ENCODE results near the gene ZNF426. TPM values are rescaled to one million over a fixed set of nuclear protein-coding genes. Genes with fewer than 3 reads are reported as not detected.

ZNF426 gene
- polyA plus RNA-seq, 5 donors, result 12.8 to 27.7 (median 22.3) TPM

GRCh38 chr19:9507285-9507684 is 31.2 kb downstream of the ZNF426 start:
- no peak for DNase-seq

DNA sequence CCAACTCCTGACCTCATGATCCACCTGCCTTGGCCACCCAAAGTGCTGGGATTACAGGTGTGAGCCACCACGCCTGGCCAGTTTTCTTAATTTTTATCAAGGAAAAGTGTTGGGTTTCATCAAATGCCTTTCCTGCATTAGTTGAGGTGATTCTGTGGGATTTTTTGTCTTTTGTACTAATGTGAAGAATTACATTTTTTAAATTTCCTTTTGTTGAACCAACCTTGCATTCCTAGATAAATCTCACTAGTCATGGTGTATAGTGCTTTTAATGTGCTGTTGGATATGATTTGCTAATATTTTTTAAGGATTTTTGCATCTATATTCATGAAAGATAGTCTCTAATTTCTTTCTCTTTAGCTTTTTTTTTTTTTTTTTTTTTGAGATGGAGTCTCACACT is 37.6 kb downstream of the ZNF426 start:
- no peak for DNase-seq

DNA sequence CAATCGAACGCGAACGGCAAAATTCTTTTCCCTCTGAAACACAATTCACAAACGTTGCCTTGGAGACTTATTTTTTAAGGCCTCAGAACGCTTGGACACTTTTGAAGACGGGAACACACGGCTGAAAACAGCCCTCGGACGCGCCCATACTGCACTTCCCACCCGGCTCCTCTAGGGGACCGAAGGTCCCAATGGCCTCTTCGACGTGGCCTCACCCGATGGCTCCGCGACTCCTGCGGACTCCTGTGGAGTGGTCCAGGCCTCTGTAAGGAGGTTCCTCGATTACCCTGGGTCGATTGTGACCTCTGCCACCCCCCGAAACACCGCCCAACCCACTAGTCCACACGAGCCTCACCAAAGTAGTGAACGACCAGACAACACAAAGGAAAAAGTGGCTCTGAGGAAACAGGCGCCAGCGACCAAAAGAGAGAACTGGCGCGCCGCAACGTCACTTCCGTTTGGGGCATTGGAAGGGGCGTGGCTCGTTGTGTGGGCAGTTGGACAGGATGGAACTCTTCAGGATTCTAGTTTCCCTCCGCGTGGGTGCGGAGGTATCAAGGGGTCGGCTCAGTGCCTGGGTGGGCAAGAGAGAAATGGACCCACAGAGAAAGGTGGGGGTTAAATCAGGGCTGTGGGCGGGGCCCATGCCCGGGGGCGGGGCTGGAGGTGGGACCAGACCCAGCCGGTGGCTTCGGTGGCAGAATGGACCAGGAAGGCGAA is 40.1 kb downstream of the ZNF426 start, which contains the start of gene ZNF560:
Gene ZNF560 (minus strand): TSS at position 434 of the 720 bp plus-strand sequence. CDS start 23,303 bp downstream, outside the sequence.
- DNase-seq, result no peak

GRCh38 chr19:9494096-9494495 is 44.3 kb downstream of the ZNF426 start:
- no peak for DNase-seq

DNA sequence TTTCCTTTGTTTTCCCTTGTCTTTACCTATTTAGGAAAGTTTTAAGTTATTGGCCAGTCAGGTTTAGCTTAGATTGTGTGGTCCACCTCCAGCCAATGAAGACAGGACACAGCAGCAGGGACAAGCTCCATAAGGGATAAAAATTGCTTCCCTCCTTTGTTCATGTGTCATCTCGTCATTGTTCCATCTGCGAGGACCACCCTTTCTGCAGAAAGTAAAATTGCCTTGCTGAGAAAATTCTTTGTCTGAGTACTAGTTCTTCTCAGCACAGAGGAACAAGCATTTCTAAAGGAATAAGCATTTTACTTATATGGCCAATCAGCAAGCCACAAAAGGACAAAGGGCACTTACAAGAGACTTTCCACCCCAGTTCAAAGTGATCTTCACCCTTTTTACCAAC is 51.4 kb downstream of the ZNF426 start:
- no peak for DNase-seq

DNA sequence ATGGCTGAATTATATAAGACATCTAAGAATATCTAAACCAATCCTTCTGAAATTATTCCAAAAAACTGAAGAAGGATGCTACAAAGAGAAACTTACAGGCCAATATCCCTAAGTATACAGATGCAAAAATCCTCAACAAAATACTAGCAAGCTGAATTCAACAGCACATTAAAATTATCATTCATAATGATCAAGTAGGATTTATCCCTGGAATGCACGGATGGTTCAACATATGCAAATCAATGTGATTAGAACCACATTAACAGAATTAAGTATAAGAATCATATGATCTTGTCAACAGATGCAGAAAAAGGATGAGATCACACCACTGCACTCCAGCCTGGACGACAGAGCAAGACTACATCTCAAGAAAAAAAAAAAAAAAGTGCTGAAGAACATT is 53.3 kb downstream of the ZNF426 start:
- no peak for DNase-seq

DNA sequence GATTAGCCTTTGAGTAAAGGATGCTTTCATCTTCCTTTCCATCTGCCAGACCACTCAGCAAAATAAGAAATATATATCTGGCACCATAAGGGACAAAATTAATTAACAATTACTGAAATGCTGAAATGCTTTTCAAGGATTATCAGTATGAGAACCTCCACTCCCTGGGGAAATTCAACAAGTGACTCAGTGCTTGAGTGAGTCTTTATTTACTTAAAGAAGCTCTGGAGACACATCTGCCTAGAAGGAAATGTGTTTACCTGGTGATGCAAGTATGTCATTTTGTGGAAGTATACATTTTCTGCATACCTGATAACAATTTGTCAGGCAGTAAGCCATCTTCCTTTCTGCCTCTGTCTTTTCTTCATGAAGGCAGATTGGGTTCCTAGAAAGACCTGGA is 63.5 kb downstream of the ZNF426 start:
- DNase-seq, result no peak

Other genes with a start within 250 kb of the ZNF426 start
- 1 to 10 TPM; 4.0 to 8.5 (median 7.1) TPM for gene ZNF699, start 228.8 kb downstream of the ZNF426 start, polyA plus RNA-seq (ENCODE audit: insufficient read depth in 1 of 5, insufficient read length in 5 of 5, low replicate concordance in 1 of 5)
- 10 to 100 TPM; 61.9 to 87.0 (median 72.3) TPM for gene ZNF559, start 214.5 kb downstream of the ZNF426 start, polyA plus RNA-seq (ENCODE audit: insufficient read depth in 1 of 5, insufficient read length in 5 of 5, low replicate concordance in 1 of 5)
- gene ZNF177, start 175.6 kb downstream of the ZNF426 start, polyA plus RNA-seq (ENCODE audit: insufficient read depth in 1 of 5, insufficient read length in 5 of 5, low replicate concordance in 1 of 5), result 10 to 100 TPM; 11.8 to 18.4 (median 15.6) TPM
- gene ZNF266, start 103.1 kb downstream of the ZNF426 start, polyA plus RNA-seq (ENCODE audit: insufficient read depth in 1 of 5, insufficient read length in 5 of 5, low replicate concordance in 1 of 5), result 10 to 100 TPM; 34.4 to 94.5 (median 44.7) TPM
- under 1 TPM; 0.21 to 0.41 (median 0.26) TPM for gene ZNF560, start 40.0 kb downstream of the ZNF426 start, polyA plus RNA-seq (ENCODE audit: insufficient read depth in 1 of 5, insufficient read length in 5 of 5, low replicate concordance in 1 of 5)
- gene ZNF121, start 45.9 kb upstream of the ZNF426 start, polyA plus RNA-seq (ENCODE audit: insufficient read depth in 1 of 5, insufficient read length in 5 of 5, low replicate concordance in 1 of 5), result 10 to 100 TPM; 16.6 to 33.7 (median 27.0) TPM
- 10 to 100 TPM; 43.6 to 79.4 (median 71.9) TPM for gene ZNF561, start 82.6 kb upstream of the ZNF426 start, polyA plus RNA-seq (ENCODE audit: insufficient read depth in 1 of 5, insufficient read length in 5 of 5, low replicate concordance in 1 of 5)
- gene ZNF562, start 136.5 kb upstream of the ZNF426 start, polyA plus RNA-seq (ENCODE audit: insufficient read depth in 1 of 5, insufficient read length in 5 of 5, low replicate concordance in 1 of 5), result 10 to 100 TPM; 17.4 to 31.1 (median 25.0) TPM
- gene ZNF846, start 230.1 kb upstream of the ZNF426 start, polyA plus RNA-seq (ENCODE audit: insufficient read depth in 1 of 5, insufficient read length in 5 of 5, low replicate concordance in 1 of 5), result 10 to 100 TPM; 21.7 to 44.4 (median 34.6) TPM